HTR-8/SVneo (cell line): ENCODE data around the gene WDPCP.

ENCODE experiments used
- DNase-seq: peaks from one replicate; pipeline ENCODE4 v3.0.0; 2011; ENCODE audit warnings: low spot score, mixed read lengths; ENCODE audit not compliant: insufficient read length
- FAIRE-seq: peaks from 2 replicates; lab custom pipeline; 2011; peaks lifted over from hg19 to GRCh38; lab: Jason Lieb, UNC

The WDPCP gene

DNA sequence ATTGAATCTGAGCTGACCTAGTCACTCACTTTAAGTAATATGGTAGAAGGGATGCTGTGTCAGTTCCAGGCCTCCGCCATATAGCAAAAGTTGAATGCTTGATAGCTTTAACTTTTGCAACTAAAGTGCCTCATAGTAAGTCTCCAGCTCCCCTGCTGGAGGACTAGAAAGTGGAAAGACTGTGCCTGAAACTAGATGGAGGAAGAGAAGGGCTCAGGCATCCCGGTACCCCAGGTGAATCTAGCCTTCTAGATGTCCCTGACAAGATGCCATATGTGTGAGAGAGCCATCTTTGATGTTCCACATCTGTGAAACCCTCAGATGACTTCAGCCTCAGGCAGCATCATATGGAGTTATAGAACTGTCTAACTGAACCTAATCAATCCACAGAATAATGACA lies 516.6 kb downstream of the WDPCP start:
- no peak for DNase-seq
- FAIRE-seq, result no peak
